Effector memory CD4-positive, alpha-beta T cell (primary cell): ENCODE data around the gene TRPC6.

Source experiments
- DNase-seq, 3 donors: peaks; one replicate each; pipeline ENCODE4 v3.0.0-alpha.2; 2020
- H3K27ac ChIP-seq: 2 replicates; pipeline ENCODE4 v1.7.0; 2013; ENCODE audit warnings: mild to moderate bottlenecking, low read length, moderate library complexity; ENCODE audit not compliant: insufficient read depth, poor library complexity, severe bottlenecking
- H3K27me3 ChIP-seq: replicated peaks from 2 replicates; pipeline ENCODE4 v1.7.0; 2013; ENCODE audit warnings: mild to moderate bottlenecking, low read length; ENCODE audit not compliant: insufficient read depth, control insufficient read depth, poor library complexity, severe bottlenecking
- H3K36me3 ChIP-seq: 2 replicates; pipeline ENCODE4 v1.7.0; 2013; ENCODE audit warnings: mild to moderate bottlenecking, low read length, moderate library complexity; ENCODE audit not compliant: control insufficient read depth, insufficient read depth
- H3K4me1 ChIP-seq: 2 replicates; pipeline ENCODE4 v1.7.0; 2013; ENCODE audit warnings: low read length, mild to moderate bottlenecking; ENCODE audit not compliant: control insufficient read depth, insufficient read depth, poor library complexity, severe bottlenecking
- H3K4me3 ChIP-seq: 2 replicates; pipeline ENCODE4 v1.7.0; 2013; ENCODE audit warnings: low read length, low read depth, mild to moderate bottlenecking; ENCODE audit not compliant: insufficient read depth, poor library complexity, severe bottlenecking
- H3K9me3 ChIP-seq: 2 replicates; pipeline ENCODE4 v1.7.0; 2013; ENCODE audit warnings: mild to moderate bottlenecking, low read length, moderate library complexity; ENCODE audit not compliant: control insufficient read depth

TRPC6 gene

DNA sequence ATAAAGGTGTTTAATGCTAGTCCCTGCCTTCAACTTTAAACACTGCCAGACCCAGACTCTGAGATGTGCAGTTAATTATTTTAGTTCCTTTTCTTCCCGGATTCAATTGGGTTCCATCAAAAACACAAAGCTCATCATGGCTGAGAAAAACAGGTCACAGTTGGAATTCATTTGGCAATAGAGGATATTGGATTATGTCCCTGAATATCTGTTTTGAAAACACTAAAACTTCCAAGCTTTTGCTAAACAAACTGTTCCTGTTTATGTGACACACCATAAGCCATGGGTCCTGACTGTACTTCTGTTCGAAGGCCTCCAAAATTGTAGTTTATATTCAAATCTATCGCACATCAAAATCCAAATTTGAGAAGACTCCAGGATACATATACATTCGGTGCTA lies 150.7 kb downstream of the TRPC6 start:
- no peaks in the 10 kb centered on the region for H3K9me3 ChIP-seq
- no peak overlapping the region for H3K4me3 ChIP-seq
- no peak for DNase-seq
- no peaks in the 10 kb centered on the region for H3K4me1 ChIP-seq
- no peaks in the 10 kb centered on the region for H3K27me3 ChIP-seq
- no peaks in the 10 kb centered on the region for H3K36me3 ChIP-seq
- H3K27ac ChIP-seq, result no peak overlapping the region

DNA sequence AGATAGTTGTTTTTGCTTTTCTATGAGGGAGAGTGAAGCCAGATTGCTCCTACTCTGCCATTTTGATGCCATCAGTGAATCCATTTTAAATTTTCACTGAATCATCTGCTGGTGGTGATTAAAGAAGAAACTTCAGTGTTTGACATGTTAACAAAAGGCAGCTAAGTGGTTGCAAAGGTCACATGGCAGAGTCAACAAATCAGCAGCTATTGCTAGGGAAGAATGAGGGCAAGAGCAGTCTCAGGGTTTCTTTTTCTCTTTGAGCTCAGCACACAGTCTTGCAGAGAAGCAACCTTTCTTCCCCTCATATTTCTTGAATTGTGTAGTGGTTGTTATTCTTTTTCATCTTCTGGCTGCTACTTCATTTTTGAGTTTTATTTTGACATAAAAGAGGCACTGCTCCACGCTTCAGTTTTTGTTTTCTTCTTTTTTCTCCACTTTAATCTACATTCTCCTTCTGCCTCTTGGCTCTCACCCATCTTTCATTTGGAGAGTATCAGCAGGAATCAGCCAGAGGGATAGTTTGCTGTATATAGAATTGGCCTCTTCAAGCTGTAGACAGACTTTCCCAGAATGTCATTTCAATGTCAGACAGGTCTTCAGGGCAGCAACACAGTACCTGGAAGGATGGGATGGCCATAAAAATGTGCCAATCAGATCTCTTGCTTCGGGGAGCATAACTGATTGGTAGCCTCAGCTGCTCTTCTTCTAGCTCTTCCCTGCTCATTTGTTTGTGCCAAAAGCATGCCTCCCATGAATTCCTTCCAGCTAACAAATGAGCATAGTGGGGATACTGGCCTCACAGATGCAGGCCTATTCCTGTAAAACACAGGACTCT lies 153.9 kb downstream of the TRPC6 start:
- DNase-seq, result no peak

GRCh38 chr11:101428918-101429317 lies 154.9 kb downstream of the TRPC6 start:
- no peak overlapping the region for H3K4me3 ChIP-seq
- no peaks in the 10 kb centered on the region for H3K4me1 ChIP-seq
- H3K36me3 ChIP-seq, result no peaks in the 10 kb centered on the region
- H3K27me3 ChIP-seq, result no peaks in the 10 kb centered on the region
- H3K9me3 ChIP-seq, result no peaks in the 10 kb centered on the region
- no peak overlapping the region for H3K27ac ChIP-seq
- DNase-seq, result no peak

More for the DNA sequence above, 153.9 kb downstream of the TRPC6 start:
- Histone ChIP-seq H3K9me3 (no peaks in the 10 kb centered on the region), H3K4me3 (no peak overlapping the region), H3K27ac (no peak overlapping the region), H3K4me1 (no peaks in the 10 kb centered on the region), H3K36me3 (no peaks in the 10 kb centered on the region), H3K27me3 (no peaks in the 10 kb centered on the region)

GRCh38 chr11:101407324-101407723 lies 176.5 kb downstream of the TRPC6 start:
- DNase-seq, result no peak
- H3K4me3 ChIP-seq, result no peak overlapping the region
- no peak overlapping the region for H3K27ac ChIP-seq
- no peaks in the 10 kb centered on the region for H3K4me1 ChIP-seq
- H3K9me3 ChIP-seq, result no peaks in the 10 kb centered on the region
- no peaks in the 10 kb centered on the region for H3K27me3 ChIP-seq
- no peaks in the 10 kb centered on the region for H3K36me3 ChIP-seq
